NOMO-1 (cell line): ENCODE measurements around the gene NRXN2.

Experiments
- DNase-seq, 2 experiments: peaks; one replicate each; lab custom pipeline; 2025; ENCODE audit not compliant: unreplicated experiment in 2 of 2; lab: John Stamatoyannopoulos, UW

Gene NRXN2

DNA sequence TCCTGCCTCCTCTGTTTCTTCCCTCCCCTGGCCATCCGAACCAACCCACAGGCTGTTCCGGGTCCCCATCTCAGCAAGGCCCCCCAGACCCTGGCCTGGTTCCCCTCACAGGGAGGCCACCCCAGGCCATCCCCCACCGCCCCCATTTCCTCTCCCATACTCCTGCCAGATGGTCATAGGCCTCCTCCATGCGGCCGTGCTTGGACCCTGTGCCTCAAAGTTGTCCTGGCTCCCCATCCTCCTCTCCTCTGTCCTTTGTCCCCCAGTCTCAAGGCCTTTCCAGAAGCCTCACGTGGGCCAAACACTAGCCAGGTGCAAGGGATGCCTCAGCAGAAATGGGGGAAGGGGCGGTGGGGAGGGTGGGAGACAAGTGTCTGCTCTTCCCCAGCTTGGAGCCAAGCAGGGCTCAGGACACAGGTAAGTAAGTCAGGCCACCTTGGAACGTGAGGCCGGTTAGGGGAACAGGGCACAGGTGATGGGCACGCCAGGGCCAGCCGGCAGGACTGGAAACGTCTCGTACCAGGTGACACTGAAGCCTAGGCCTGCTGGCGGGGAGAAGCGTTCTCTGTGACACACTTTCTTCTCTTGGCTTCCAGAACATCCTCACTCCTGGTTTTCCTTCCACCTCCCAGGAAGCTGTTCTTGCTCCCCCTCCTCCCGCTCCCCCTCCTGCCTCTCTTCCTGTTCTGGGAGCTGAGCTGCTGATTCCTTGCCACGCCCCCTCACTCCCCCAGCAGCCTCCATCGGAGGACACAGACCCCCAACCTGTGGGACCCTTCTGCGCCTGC is 163.5 kb downstream of the NRXN2 start:
- DNase-seq, result no peak

DNA sequence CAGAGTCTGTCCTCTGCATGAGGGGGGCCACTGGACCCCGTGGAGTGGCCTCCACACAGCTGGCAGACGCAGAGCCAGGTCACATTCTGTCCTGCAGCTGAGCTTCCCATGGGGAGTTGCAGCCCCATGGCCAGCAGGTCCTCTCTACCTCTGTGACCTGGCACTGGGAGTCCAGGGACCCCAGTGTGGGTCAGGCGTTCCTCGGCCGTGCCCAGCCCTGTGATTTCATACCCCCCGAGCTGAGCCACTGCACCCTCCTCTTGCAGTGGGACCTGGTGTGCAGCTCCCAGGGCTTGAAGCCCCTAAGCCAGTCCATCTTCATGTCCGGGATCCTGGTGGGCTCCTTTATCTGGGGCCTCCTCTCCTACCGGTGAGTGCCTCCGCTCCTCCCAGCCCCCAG is 164.1 kb downstream of the NRXN2 start:
- DNase-seq, result no peak

DNA sequence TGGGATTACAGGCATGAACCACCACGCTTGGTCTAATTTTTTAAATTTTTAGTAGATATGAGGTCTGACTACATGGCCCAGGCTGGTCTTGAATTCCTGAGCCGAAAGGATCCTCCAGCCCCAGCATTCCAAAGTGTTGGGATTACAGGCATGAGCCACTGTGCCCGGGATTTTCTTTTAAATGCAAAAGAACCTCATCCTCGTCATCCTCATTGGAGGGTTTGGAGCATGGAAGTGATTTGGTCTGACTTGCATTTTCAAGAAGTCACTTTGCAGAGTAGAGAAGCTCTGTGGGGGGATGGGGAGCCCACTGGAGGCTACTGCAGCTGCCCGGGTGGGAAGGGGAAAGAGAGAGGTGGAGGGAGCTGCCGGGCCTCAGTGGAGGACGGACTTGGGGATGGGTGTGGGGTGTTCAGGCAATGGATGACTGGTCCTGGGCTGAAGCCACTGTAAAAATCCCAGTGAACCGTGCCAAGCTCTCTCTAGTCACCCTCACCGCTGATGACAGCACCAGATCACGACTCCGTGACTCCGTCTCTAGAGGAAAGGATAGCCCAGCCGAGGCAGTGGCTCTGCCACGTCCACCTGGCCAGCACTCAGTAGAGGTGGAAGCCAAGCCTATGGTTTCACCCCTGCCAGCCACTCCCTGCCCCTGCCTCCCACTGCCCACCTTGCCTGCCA is 164.8 kb downstream of the NRXN2 start:
- DNase-seq, result no peak

DNA sequence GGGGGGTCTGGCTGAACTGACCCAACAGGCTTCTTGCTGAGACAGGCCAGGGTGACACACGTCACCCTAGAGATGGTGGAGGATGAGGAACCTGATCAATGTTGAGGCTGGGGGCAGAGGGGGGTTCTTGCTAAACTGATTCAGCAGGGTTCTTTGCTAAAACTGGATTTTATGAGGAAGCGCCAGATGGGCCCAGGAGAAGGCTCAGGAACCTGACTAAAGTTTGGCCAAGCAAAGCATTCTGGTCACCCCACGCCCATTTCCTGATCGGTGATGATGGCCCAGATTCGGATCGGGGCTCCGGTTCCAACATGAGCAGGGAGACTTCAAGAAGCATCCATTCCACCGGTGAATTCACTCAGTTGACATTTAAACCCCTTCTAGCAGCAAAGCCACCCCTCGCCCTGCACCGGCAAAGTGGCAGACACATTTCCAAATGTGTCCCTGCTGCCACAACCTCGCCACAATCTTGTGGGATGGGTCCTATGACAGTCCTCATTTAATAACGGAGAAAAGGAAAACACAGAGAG is 166.2 kb downstream of the NRXN2 start:
- DNase-seq, result no peak
